HepG2 (cell line): Measurements from ENCODE around the gene AARS2.

Experiments used
- ARHGAP35 ChIP-seq: sonication (generic); formaldehyde crosslinking; IDR thresholded peaks from 2 replicates; pipeline ENCODE4 v1.9.0; 2022; ENCODE audit warnings: mild to moderate bottlenecking, inconsistent platforms, moderate library complexity, missing genetic modification reagents, borderline replicate concordance
- JUNB ChIP-seq: sonication (generic); formaldehyde crosslinking; IDR thresholded peaks from 2 replicates; pipeline ENCODE4 v1.8.0; 2022; ENCODE audit warnings: missing genetic modification reagents, mild to moderate bottlenecking, borderline replicate concordance
- KMT2B ChIP-seq: IDR thresholded peaks from 2 replicates; pipeline ENCODE4 v1.6.1; 2016; ENCODE audit warnings: missing genetic modification reagents, missing compliant biosample characterization
- TAF1 ChIP-seq: sonication (generic); formaldehyde crosslinking; IDR thresholded peaks from 2 replicates; pipeline ENCODE4 v1.4.0; 2020; ENCODE audit warnings: missing genetic modification reagents
- TF ChIP-seq, protein P1 (sequence below): sonication (generic); formaldehyde crosslinking; IDR thresholded peaks from 2 replicates; pipeline ENCODE4 v1.5.1; 2020; ENCODE audit warnings: mild to moderate bottlenecking, missing genetic modification reagents, moderate library complexity
- TF ChIP-seq, protein P2 (sequence below): sonication (generic); formaldehyde crosslinking; IDR thresholded peaks from 2 replicates; pipeline ENCODE4 v1.4.0; 2020; ENCODE audit warnings: missing genetic modification reagents

DNA sequence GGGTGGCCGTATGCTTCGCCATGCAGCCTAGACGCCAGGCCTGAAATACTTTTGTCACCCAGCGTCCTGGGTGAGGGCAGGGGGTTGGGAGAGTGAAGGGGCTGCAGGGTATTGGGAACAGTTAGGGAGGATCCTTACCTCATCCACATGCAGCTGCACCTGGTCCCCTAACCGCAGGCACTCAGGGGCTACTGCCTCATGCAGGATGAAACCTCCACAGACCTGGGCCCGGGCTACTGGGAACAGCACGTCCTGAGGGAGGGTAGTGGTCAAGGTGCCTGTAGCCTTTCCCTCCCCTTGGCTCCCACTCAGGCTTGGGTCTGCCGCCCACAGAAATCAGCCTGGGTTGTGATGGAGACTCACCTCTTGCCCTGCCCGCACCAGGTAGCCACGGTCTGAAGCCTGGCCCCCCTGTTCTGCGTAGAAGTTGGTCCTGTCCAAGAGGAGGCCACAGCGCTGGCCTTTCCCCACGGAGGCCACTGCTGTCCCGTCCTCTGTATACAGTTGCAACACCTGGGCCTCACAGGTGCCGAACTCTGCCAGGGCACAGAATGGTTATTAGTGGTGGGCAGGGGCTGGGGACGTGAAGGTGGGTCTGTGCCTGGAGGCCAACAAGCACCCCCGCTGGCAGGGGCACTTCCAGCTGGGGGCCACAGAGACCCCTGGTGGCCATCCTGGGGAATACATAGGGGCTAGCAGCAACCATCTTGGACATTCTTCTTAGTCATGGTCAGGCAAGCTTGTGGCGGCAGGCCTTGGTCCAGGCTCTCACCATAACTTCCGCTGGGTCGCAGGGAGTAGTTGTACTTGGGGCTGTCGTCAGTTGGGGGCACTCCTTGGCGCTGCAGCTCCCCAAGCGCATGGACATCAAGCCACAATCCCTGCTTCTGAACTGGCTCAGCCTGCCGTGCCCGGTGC, 8.6 kb downstream of the AARS2 start:
- TF ChIP-seq, protein P1, sequence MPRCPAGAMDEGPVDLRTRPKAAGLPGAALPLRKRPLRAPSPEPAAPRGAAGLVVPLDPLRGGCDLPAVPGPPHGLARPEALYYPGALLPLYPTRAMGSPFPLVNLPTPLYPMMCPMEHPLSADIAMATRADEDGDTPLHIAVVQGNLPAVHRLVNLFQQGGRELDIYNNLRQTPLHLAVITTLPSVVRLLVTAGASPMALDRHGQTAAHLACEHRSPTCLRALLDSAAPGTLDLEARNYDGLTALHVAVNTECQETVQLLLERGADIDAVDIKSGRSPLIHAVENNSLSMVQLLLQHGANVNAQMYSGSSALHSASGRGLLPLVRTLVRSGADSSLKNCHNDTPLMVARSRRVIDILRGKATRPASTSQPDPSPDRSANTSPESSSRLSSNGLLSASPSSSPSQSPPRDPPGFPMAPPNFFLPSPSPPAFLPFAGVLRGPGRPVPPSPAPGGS, result no peak
- TF ChIP-seq JUNB (CRISPR knock-in tag) (no peak), TAF1 (CRISPR knock-in tag) (no peak), ARHGAP35 (CRISPR knock-in tag) (no peak), KMT2B (no peak)
- TF ChIP-seq, protein P2, sequence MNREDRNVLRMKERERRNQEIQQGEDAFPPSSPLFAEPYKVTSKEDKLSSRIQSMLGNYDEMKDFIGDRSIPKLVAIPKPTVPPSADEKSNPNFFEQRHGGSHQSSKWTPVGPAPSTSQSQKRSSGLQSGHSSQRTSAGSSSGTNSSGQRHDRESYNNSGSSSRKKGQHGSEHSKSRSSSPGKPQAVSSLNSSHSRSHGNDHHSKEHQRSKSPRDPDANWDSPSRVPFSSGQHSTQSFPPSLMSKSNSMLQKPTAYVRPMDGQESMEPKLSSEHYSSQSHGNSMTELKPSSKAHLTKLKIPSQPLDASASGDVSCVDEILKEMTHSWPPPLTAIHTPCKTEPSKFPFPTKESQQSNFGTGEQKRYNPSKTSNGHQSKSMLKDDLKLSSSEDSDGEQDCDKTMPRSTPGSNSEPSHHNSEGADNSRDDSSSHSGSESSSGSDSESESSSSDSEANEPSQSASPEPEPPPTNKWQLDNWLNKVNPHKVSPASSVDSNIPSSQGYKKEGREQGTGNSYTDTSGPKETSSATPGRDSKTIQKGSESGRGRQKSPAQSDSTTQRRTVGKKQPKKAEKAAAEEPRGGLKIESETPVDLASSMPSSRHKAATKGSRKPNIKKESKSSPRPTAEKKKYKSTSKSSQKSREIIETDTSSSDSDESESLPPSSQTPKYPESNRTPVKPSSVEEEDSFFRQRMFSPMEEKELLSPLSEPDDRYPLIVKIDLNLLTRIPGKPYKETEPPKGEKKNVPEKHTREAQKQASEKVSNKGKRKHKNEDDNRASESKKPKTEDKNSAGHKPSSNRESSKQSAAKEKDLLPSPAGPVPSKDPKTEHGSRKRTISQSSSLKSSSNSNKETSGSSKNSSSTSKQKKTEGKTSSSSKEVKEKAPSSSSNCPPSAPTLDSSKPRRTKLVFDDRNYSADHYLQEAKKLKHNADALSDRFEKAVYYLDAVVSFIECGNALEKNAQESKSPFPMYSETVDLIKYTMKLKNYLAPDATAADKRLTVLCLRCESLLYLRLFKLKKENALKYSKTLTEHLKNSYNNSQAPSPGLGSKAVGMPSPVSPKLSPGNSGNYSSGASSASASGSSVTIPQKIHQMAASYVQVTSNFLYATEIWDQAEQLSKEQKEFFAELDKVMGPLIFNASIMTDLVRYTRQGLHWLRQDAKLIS (CRISPR knock-in tag), result no peak
